Sigmoid colon (tissue), 7 donors: ENCODE results near the gene FGD1. TPM values are rescaled to one million over a fixed set of nuclear protein-coding genes. Genes with fewer than 3 reads are reported as not detected.

Experiments
- DNase-seq: peaks from one replicate; pipeline ENCODE4 v3.0.0-alpha.2; 2019
- H3K27ac ChIP-seq, 4 donors: fragments of 200-600 bp; sonication (generic); one replicate each; pipeline ENCODE4 v1.5.1; 2016 to 2019; ENCODE audit warnings: mild to moderate bottlenecking in 1 of 4
- H3K27me3 ChIP-seq, 3 donors: fragments of 200-600 bp; sonication (generic); one replicate each; pipeline ENCODE4 v1.5.1; 2019; ENCODE audit warnings: mild to moderate bottlenecking in 1 of 3
- H3K36me3 ChIP-seq, 4 donors: fragments of 200-600 bp; sonication (generic); one replicate each; pipeline ENCODE4 v1.5.1; 2016 to 2019
- H3K4me1 ChIP-seq, 4 donors: fragments of 200-600 bp; sonication (generic); one replicate each; pipeline ENCODE4 v1.5.1; 2017 to 2019
- H3K4me3 ChIP-seq, 4 donors: fragments of 200-600 bp; sonication (generic); one replicate each; pipeline ENCODE4 v1.5.1; 2017 to 2019; ENCODE audit warnings: mild to moderate bottlenecking in 2 of 4, moderate library complexity in 1 of 4
- H3K9me3 ChIP-seq, 4 donors: fragments of 200-600 bp in 3 of 4; sonication (generic) in 3 of 4; one replicate each; pipeline versions ENCODE4 v1.5.1 to v1.6.1; 2013 to 2019
- CTCF ChIP-seq, 4 experiments: fragments of 450-650 bp in 3 of 4; fragments of 200-600 bp in 1 of 4; IDR thresholded peaks; one replicate each; pipeline ENCODE4 v1.5.1; 2016 to 2019; ENCODE audit warnings: antibody characterized with exemption in 4 of 4, mild to moderate bottlenecking in 3 of 4, moderate library complexity in 2 of 4
- EP300 ChIP-seq, 4 donors: sonication (generic); formaldehyde crosslinking; IDR thresholded peaks; one replicate each; pipeline ENCODE4 v1.6.1; 2017; ENCODE audit warnings: antibody characterized with exemption in 4 of 4
- POLR2A ChIP-seq, 2 donors: fragments of 450-650 bp; IDR thresholded peaks; one replicate each; pipeline ENCODE4 v1.6.1; 2016; ENCODE audit warnings: antibody characterized with exemption in 2 of 2, mild to moderate bottlenecking in 2 of 2, moderate library complexity in 2 of 2
- POLR2AphosphoS5 ChIP-seq, 4 donors: sonication (generic); formaldehyde crosslinking; IDR thresholded peaks; one replicate each; pipeline ENCODE4 v1.6.1; 2017; ENCODE audit warnings: antibody characterized with exemption in 4 of 4
- WGBS, 2 donors: extraction: QIAGEN DNeasy Blood & Tissue Kit; methylation state at CpG; one replicate each; pipeline ENCODE4 v1.1.7; 2013; 5-methylcytosine and 5-hydroxymethylcytosine counted together
- intact Hi-C: fragments of 100-400 bp; cut with DNase I; formaldehyde crosslinking; loops from one replicate; pipeline ENCODE4 v1.15.1; 2023
- polyA plus RNA-seq, 3 donors: library from polyadenylated mRNA; stranded (reverse); fragments of 200-250 nt; gene quantifications; one replicate each; pipeline ENCODE4 v1.2.3, GENCODE V29; 2013
- total RNA-seq, 4 donors: library from RNA; depleted of rRNA; stranded (reverse); fragments of >200 nt; gene quantifications; one replicate each; pipeline ENCODE4 v1.1.0, GENCODE V29; 2016
- donor health status: healthy with polysubstance abuse.
- donor health status: Bipolar disorder and iron deficiency.
- donor health status: healthy.

Gene FGD1
- total and polyA plus RNA-seq, 7 donors, result 0.60 to 9.7 (median 3.2) TPM

GRCh38 chrX:54529552-54530356 is 33.7 kb upstream of the FGD1 start, which contains the start of gene GNL3L:
Gene GNL3L (plus strand): TSS chrX:54530219. CDS start chrX:54532567, 2,348 bp downstream.
- TF ChIP-seq POLR2A (IDR thresholded peaks at IDR 0.05) (no peak), POLR2AphosphoS5 (IDR thresholded peaks at IDR 0.05) (peak; percentile 33 to 66 (median 56)), EP300 (IDR thresholded peaks at IDR 0.05) (no peak), CTCF (IDR thresholded peaks at IDR 0.05) (no peak)
- Histone ChIP-seq H3K27ac (peak within 1 kb of the TSS; percentile 77 to 86 (median 80)), H3K4me1 (peaks cover 0 to 16% (median 11%) of the 10 kb centered on the region in 4 donors), H3K27me3 (no peaks in the 10 kb centered on the region), H3K36me3 (no peaks in the 10 kb centered on the region), H3K9me3 (no peaks in the 10 kb centered on the region), H3K4me3 (peak within 1 kb of the TSS; percentile 55 to 77 (median 59))
- peak; percentile 94 for DNase-seq
- intact Hi-C loops, result loop anchor here (1.0 to 10.0 kb wide), 10 partner anchors 35 to 1188 kb away; partner anchors contain the start of genes APEX2, HUWE1, PHF8 and RRAGB
- 5 to 6% methylated on average over 45 to 47 of the region's 51 CpGs for WGBS, 2 donors

GRCh38 chrX:54529151-54529550 is 33.1 kb upstream of the FGD1 start:
- no peaks in the 10 kb centered on the region for H3K36me3 ChIP-seq
- intact Hi-C loops, result loop anchor here (2.0 to 5.0 kb wide), 2 partner anchors 170 to 352 kb away; partner anchors contain the start of gene WNK3
- WGBS, 2 donors, result 69 to 90% methylated on average over 3 of the region's 3 CpGs
- H3K4me3 ChIP-seq, result peak overlapping the region; percentile 55 to 77 (median 59)
- TF ChIP-seq POLR2A (IDR thresholded peaks at IDR 0.05), result no peak
- no peak for TF ChIP-seq EP300 (IDR thresholded peaks at IDR 0.05)
- peak overlapping the region; percentile 77 to 86 (median 80) for H3K27ac ChIP-seq
- no peak for DNase-seq
- no peaks in the 10 kb centered on the region for H3K27me3 ChIP-seq
- H3K4me1 ChIP-seq, result peaks cover 0 to 16% (median 11%) of the 10 kb centered on the region in 4 donors
- H3K9me3 ChIP-seq, result no peaks in the 10 kb centered on the region

- no peak for DNase-seq
- H3K27me3 ChIP-seq, result no peaks in the 10 kb centered on the region
- H3K4me3 ChIP-seq, result no peak overlapping the region
- no peak overlapping the region for H3K27ac ChIP-seq
- 70 to 71% methylated on average over 4 of the region's 4 CpGs for WGBS, 2 donors
- no peaks in the 10 kb centered on the region for H3K36me3 ChIP-seq
- TF ChIP-seq CTCF (IDR thresholded peaks at IDR 0.05) (no peak), POLR2A (IDR thresholded peaks at IDR 0.05) (no peak), EP300 (IDR thresholded peaks at IDR 0.05) (no peak), POLR2AphosphoS5 (IDR thresholded peaks at IDR 0.05) (no peak)
- no peaks in the 10 kb centered on the region for H3K9me3 ChIP-seq
- H3K4me1 ChIP-seq, result no peaks in the 10 kb centered on the region
- intact Hi-C loops, result no loop called here
These were observed 13.4 kb upstream of the FGD1 start for GRCh38 chrX:54509400-54509799.

GRCh38 chrX:54496936-54497335 is 902 bp upstream of the FGD1 start:
- no peaks in the 10 kb centered on the region for H3K9me3 ChIP-seq
- TF ChIP-seq POLR2AphosphoS5 (IDR thresholded peaks at IDR 0.05) (no peak), POLR2A (IDR thresholded peaks at IDR 0.05) (no peak), EP300 (IDR thresholded peaks at IDR 0.05) (no peak), CTCF (IDR thresholded peaks at IDR 0.05) (no peak)
- no peaks in the 10 kb centered on the region for H3K27me3 ChIP-seq
- H3K27ac ChIP-seq, result peak overlapping the region in 3 of 4 donors; percentile 78 to 85 (median 85)
- intact Hi-C loops, result loop anchor here (5.0 to 10.0 kb wide), 4 partner anchors 55 to 508 kb away; partner anchors contain the start of genes APEX2, MAGED2, TSR2 and WNK3
- no peaks in the 10 kb centered on the region for H3K36me3 ChIP-seq
- 80 to 84% methylated on average over 6 of the region's 6 CpGs for WGBS, 2 donors
- H3K4me3 ChIP-seq, result no peak overlapping the region
- H3K4me1 ChIP-seq, result peaks cover 0 to 23% (median 14%) of the 10 kb centered on the region in 4 donors
- no peak for DNase-seq

GRCh38 chrX:54496517-54496852 is 451 bp upstream of the FGD1 start:
- 72 to 73% methylated on average over 5 of the region's 5 CpGs for WGBS, 2 donors
- peaks cover 0 to 25% (median 14%) of the 10 kb centered on the region in 4 donors for H3K4me1 ChIP-seq
- no peaks in the 10 kb centered on the region for H3K9me3 ChIP-seq
- TF ChIP-seq EP300 (IDR thresholded peaks at IDR 0.05), result no peak
- TF ChIP-seq POLR2A (IDR thresholded peaks at IDR 0.05), result no peak
- TF ChIP-seq POLR2AphosphoS5 (IDR thresholded peaks at IDR 0.05), result no peak
- TF ChIP-seq CTCF (IDR thresholded peaks at IDR 0.05), result no peak
- H3K27ac ChIP-seq, result peak overlapping the region; percentile 78 to 85 (median 83)
- H3K36me3 ChIP-seq, result no peaks in the 10 kb centered on the region
- H3K27me3 ChIP-seq, result no peaks in the 10 kb centered on the region
- intact Hi-C loops, result loop anchor here (5.0 to 10.0 kb wide), 4 partner anchors 54 to 508 kb away; partner anchors contain the start of genes APEX2, MAGED2, TSR2 and WNK3
- peak overlapping the region; percentile 53 to 66 (median 62) for H3K4me3 ChIP-seq
- DNase-seq, result no peak
